ENCODE data around the gene CTNNA2.

DNA sequence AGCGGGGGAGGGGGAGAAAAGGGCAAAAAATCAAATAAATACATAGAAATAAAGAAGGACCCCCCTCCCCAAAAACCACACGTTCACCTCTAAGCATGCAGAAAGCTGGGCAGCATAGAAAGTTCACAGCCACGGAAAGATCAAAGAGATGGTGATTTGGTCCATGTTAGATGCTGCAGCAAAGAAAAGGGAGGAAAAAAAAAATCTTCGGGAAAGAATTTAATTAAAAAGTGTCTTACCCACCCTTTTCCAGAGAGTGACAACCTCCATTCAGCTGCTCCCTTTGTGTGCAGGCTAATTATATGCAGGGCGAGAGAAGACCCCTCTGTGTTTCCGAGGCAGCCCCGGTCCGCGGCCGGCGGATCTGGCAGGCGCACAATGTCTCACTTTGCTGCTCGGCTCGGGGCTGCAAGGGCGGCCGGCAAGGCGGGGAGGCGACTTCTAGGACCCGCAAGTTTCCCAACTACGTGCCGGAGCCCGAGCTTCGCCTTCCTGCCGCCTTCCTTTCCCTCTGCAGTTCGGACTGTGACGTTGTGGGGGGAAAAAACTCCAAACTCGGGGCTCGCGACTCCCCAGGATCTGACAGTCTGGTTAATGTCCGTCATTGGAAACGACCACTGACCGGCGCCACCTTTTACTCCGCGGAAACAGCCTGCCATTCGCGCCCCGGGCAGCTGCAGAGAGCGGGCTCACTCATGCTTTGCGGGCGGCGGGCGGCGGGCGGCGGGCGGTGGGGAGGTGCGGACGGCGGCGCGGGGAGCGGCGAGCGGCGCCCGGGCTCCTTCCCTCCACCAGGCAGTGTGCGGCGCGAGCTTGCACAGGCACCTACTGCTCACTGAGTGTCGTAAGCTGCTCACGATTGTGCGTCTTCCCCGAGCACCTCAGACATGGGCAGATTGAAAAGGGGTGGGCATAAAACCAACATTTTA lies 791.3 kb downstream of the CTNNA2 start, which contains the start of gene LRRTM1:
- TF ChIP-seq, protein P1, sequence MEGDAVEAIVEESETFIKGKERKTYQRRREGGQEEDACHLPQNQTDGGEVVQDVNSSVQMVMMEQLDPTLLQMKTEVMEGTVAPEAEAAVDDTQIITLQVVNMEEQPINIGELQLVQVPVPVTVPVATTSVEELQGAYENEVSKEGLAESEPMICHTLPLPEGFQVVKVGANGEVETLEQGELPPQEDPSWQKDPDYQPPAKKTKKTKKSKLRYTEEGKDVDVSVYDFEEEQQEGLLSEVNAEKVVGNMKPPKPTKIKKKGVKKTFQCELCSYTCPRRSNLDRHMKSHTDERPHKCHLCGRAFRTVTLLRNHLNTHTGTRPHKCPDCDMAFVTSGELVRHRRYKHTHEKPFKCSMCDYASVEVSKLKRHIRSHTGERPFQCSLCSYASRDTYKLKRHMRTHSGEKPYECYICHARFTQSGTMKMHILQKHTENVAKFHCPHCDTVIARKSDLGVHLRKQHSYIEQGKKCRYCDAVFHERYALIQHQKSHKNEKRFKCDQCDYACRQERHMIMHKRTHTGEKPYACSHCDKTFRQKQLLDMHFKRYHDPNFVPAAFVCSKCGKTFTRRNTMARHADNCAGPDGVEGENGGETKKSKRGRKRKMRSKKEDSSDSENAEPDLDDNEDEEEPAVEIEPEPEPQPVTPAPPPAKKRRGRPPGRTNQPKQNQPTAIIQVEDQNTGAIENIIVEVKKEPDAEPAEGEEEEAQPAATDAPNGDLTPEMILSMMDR (IDR thresholded peaks at IDR 0.05), result no peak
- TF ChIP-seq, protein P2, sequence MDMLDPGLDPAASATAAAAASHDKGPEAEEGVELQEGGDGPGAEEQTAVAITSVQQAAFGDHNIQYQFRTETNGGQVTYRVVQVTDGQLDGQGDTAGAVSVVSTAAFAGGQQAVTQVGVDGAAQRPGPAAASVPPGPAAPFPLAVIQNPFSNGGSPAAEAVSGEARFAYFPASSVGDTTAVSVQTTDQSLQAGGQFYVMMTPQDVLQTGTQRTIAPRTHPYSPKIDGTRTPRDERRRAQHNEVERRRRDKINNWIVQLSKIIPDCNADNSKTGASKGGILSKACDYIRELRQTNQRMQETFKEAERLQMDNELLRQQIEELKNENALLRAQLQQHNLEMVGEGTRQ (IDR thresholded peaks at IDR 0.05; ENCODE audit: borderline replicate concordance, low read depth, low read length), result no peak
- TF ChIP-seq, protein P3, sequence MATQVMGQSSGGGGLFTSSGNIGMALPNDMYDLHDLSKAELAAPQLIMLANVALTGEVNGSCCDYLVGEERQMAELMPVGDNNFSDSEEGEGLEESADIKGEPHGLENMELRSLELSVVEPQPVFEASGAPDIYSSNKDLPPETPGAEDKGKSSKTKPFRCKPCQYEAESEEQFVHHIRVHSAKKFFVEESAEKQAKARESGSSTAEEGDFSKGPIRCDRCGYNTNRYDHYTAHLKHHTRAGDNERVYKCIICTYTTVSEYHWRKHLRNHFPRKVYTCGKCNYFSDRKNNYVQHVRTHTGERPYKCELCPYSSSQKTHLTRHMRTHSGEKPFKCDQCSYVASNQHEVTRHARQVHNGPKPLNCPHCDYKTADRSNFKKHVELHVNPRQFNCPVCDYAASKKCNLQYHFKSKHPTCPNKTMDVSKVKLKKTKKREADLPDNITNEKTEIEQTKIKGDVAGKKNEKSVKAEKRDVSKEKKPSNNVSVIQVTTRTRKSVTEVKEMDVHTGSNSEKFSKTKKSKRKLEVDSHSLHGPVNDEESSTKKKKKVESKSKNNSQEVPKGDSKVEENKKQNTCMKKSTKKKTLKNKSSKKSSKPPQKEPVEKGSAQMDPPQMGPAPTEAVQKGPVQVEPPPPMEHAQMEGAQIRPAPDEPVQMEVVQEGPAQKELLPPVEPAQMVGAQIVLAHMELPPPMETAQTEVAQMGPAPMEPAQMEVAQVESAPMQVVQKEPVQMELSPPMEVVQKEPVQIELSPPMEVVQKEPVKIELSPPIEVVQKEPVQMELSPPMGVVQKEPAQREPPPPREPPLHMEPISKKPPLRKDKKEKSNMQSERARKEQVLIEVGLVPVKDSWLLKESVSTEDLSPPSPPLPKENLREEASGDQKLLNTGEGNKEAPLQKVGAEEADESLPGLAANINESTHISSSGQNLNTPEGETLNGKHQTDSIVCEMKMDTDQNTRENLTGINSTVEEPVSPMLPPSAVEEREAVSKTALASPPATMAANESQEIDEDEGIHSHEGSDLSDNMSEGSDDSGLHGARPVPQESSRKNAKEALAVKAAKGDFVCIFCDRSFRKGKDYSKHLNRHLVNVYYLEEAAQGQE (IDR thresholded peaks at IDR 0.05; ENCODE audit: low read depth, low read length), result no peak
- TF ChIP-seq SMC3 (IDR thresholded peaks at IDR 0.05; ENCODE audit: low read depth, low read length) (0 out of 2 replicates have a peak, but pooled peaks have one; percentile 6), JUND (IDR thresholded peaks at IDR 0.05) (no peak), EZH2phosphoT487 (IDR thresholded peaks at IDR 0.05; ENCODE audit: borderline replicate concordance, low read depth) (no peak), NRF1 (IDR thresholded peaks at IDR 0.05; ENCODE audit: low read depth, low read length) (no peak), GATA2 (CRISPR knock-in tag; IDR thresholded peaks at IDR 0.05) (no peak), TAF1 (IDR thresholded peaks at IDR 0.05; ENCODE audit: borderline replicate concordance, low read depth, low read length) (no peak), EP300 (IDR thresholded peaks at IDR 0.05; ENCODE audit: borderline replicate concordance in 1 of 2, low read depth in 1 of 2, low read length in 1 of 2) (no peak)
- TF ChIP-seq, protein P4, sequence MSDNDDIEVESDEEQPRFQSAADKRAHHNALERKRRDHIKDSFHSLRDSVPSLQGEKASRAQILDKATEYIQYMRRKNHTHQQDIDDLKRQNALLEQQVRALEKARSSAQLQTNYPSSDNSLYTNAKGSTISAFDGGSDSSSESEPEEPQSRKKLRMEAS (IDR thresholded peaks at IDR 0.05; ENCODE audit: low read depth), result no peak
- TF ChIP-seq, protein P5, sequence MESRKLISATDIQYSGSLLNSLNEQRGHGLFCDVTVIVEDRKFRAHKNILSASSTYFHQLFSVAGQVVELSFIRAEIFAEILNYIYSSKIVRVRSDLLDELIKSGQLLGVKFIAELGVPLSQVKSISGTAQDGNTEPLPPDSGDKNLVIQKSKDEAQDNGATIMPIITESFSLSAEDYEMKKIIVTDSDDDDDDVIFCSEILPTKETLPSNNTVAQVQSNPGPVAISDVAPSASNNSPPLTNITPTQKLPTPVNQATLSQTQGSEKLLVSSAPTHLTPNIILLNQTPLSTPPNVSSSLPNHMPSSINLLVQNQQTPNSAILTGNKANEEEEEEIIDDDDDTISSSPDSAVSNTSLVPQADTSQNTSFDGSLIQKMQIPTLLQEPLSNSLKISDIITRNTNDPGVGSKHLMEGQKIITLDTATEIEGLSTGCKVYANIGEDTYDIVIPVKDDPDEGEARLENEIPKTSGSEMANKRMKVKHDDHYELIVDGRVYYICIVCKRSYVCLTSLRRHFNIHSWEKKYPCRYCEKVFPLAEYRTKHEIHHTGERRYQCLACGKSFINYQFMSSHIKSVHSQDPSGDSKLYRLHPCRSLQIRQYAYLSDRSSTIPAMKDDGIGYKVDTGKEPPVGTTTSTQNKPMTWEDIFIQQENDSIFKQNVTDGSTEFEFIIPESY (IDR thresholded peaks at IDR 0.05; ENCODE audit: borderline replicate concordance, low read depth), result no peak

Data from SK-N-SH (cell line).